Measurements from ENCODE around the gene ALX4.

GRCh38 chr11:44342616-44343015 is 32.7 kb upstream of the ALX4 start:
- TF ChIP-seq CTCF (IDR thresholded peaks at IDR 0.05) (no peak), POLR2A (IDR thresholded peaks at IDR 0.05) (no peak)

Data from Peyer's patch (tissue), 4 donors.